C4-2B (cell line): ENCODE measurements around the gene NTNG2.

ENCODE experiments used
- H3K27ac ChIP-seq: fragments of 450-650 bp; 2 replicates; pipeline ENCODE4 v1.5.1; 2017
- ZFX ChIP-seq: fragments of 450-650 bp; IDR thresholded peaks from 2 replicates; pipeline ENCODE4 v1.6.1; 2017
- TF ChIP-seq, protein P1 (sequence below): fragments of 450-650 bp; conservative IDR thresholded peaks from 2 replicates; pipeline ENCODE4 v1.5.1; 2017; ENCODE audit warnings: mild to moderate bottlenecking

NTNG2 gene

DNA sequence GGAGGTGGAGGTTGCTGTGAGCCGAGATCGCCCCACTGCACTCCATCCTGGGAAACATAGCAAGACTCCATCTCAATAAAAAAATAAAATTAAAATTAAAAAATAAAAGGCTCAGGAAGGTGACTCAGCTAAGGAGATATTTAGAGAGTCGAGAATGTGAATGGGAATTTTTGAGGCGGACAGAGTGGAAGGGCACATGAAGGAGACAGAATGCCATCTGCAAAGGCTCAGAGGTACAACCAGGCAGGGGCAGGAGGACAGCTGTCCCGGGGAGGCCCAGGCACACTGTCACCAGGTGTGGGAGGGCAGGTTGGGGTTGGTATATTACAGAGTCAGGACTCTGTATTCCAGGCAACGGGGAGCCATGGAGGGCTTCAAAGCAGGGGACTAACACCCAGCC lies 35.5 kb downstream of the NTNG2 start:
- H3K27ac ChIP-seq: no peak overlapping the region
- TF ChIP-seq ZFX: no peak
- TF ChIP-seq, protein P1, sequence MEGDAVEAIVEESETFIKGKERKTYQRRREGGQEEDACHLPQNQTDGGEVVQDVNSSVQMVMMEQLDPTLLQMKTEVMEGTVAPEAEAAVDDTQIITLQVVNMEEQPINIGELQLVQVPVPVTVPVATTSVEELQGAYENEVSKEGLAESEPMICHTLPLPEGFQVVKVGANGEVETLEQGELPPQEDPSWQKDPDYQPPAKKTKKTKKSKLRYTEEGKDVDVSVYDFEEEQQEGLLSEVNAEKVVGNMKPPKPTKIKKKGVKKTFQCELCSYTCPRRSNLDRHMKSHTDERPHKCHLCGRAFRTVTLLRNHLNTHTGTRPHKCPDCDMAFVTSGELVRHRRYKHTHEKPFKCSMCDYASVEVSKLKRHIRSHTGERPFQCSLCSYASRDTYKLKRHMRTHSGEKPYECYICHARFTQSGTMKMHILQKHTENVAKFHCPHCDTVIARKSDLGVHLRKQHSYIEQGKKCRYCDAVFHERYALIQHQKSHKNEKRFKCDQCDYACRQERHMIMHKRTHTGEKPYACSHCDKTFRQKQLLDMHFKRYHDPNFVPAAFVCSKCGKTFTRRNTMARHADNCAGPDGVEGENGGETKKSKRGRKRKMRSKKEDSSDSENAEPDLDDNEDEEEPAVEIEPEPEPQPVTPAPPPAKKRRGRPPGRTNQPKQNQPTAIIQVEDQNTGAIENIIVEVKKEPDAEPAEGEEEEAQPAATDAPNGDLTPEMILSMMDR: no peak

DNA sequence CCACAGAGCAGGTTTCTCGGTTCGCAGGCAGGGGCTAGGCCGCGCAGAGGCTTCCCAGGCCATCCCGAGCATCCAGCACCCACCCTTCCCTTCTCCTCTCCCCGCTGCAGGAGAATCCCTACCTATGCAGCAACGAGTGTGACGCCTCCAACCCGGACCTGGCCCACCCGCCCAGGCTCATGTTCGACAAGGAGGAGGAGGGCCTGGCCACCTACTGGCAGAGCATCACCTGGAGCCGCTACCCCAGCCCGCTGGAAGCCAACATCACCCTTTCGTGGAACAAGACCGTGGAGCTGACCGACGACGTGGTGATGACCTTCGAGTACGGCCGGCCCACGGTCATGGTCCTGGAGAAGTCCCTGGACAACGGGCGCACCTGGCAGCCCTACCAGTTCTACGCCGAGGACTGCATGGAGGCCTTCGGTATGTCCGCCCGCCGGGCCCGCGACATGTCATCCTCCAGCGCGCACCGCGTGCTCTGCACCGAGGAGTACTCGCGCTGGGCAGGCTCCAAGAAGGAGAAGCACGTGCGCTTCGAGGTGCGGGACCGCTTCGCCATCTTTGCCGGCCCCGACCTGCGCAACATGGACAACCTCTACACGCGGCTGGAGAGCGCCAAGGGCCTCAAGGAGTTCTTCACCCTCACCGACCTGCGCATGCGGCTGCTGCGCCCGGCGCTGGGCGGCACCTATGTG lies 36.1 kb downstream of the NTNG2 start:
- H3K27ac ChIP-seq: no peak overlapping the region
- TF ChIP-seq ZFX: no peak
- TF ChIP-seq, protein P1: no peak

DNA sequence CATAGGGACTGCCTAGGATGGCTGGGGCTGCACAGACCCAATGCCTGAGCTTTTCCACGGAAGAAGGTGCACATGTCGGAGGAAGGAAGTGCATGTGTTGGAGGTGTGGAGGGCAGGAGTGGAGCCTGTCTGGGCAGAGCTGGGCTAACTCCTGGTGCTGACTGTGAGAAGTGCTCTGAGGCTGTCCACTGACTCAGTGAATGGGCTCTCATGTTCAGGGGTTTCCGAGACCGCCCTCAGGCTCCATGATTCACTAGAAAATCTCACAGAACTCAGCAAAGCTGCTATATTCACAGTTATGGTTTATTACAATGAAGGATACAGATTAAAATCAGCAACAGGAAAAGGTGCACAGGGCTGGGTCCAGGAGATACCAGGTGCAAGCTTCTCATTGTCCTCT lies 37.2 kb downstream of the NTNG2 start:
- TF ChIP-seq ZFX: no peak
- TF ChIP-seq, protein P1: no peak
- no peak overlapping the region for H3K27ac ChIP-seq

DNA sequence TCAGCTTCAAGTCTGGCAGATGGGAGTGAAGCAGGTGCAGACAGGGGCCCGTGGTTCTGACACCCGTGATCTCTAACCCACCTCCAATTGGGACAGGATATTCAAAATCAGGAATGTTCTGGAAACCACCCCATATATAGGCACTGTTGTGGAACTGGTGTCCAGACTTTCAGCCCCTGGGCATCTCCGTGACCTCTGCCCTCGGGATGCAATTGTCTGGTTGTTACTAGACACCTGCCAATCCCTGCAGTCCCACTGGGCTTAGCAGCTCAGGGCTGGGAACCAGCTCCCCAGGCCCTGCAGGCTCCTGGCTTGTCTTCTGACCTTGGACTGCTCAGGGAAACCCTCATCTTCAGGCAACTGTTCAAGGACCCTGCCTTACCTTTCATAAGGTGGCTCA lies 38.8 kb downstream of the NTNG2 start:
- H3K27ac ChIP-seq: no peak overlapping the region
- TF ChIP-seq ZFX: no peak
- TF ChIP-seq, protein P1: no peak

DNA sequence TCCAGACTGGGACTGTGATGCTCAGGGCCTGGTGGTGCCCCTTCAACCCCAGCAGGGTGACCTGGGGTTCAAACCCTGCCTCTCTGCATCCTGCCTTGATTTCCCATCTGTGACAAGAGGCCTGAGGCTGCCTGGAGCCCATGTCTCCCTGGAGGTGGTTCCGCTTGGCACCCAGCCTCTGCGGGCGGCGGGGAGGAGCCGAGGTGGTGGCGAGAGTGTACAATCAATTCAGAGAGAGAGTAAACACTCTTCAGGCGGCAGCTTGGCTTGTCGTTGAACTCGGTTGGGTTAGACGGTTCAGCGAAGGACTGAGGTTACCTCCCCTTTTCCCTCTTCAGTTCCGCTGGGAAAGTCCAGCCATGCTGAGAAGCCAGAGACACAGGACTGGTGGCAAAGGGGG lies 39.3 kb downstream of the NTNG2 start:
- TF ChIP-seq ZFX: no peak
- TF ChIP-seq, protein P1: no peak
- H3K27ac ChIP-seq: no peak overlapping the region

DNA sequence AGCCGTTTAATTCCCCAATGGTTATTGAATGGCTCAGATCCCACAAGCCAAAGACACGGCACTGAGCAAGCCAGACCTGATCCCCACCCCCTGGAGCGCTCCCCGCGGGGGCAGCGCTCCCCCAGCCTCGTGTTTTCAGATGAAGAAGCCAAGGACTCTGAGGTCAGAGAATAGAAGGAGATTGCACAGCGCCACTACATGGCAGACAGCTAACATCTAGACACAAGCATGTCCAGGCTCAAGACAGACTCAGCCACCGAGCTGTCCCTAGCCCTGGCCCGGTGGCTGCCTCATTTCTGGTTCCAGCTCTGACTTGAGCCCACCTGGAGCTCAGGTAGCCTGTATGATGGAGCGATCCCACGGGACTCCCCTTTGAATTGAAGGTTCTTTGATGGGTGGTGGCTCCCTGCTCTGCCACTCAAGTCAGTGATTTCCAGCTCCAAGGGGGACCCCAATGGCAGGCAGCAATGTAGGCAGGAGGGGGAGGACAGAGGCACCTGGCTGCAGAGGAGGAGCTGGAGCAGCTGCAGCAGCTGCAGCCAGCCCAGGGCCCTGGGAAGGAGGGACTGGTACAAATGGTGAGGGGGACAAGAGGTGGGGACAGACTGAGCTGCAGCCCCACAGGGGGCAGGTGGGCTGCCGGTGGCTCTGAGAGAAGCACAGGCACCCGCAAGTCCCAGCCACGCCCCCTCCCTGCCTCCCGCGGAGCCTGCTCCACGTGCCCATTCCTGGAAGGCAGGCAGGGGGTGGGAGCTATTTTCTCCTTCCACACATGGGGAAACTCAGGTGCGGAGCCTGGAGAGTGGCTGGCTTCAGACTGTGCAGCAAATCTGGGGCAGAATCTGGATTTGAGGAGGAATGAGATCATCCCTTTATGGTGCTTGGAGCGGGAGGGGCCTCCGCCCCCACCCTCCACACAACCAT lies 40.2 kb downstream of the NTNG2 start:
- TF ChIP-seq, protein P1: no peak
- TF ChIP-seq ZFX: no peak
- H3K27ac ChIP-seq: no peak overlapping the region

DNA sequence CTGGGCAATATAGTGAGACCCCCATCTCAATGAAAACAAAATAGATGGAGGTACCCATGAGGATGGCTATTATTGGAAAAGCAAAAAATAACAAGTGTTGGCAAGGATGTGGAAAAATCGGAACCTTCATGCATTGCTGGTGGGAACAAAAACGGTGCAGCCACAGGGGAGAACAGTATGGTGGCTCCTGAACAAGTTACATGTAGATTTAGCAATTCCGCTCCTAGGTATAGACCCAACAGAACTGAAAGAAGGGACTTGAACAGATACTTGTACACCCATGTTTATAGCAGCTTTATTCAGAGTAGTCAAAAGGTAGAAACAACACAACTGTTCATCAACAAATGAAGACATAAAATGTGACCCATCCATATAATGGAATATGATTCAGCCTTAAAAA lies 43.0 kb downstream of the NTNG2 start:
- H3K27ac ChIP-seq: no peak overlapping the region
- no peak for TF ChIP-seq ZFX
- TF ChIP-seq, protein P1: no peak
